H7 (cell line): ENCODE data around the gene BICDL2. TPM values are rescaled to one million over a fixed set of nuclear protein-coding genes. Genes with fewer than 3 reads are reported as not detected.
"Not testable (repeated sequence)": the region's sequence is repeated elsewhere in the genome, so short reads cannot be mapped to it uniquely, and the experiment has no call there.

Source experiments
- DNase-seq: peaks from one replicate; pipeline ENCODE4 v3.0.0; 2012
- H3K27me3 ChIP-seq: 2 replicates; pipeline ENCODE4 v1.6.0; 2011; ENCODE audit warnings: mild to moderate bottlenecking, low read length; ENCODE audit not compliant: control insufficient read depth, insufficient read depth
- H3K36me3 ChIP-seq: replicated peaks from 2 replicates; pipeline ENCODE4 v1.5.1; 2011; ENCODE audit warnings: low read length; ENCODE audit not compliant: control insufficient read depth, insufficient read depth
- H3K4me3 ChIP-seq: 2 replicates; pipeline ENCODE4 v1.5.1; 2011; ENCODE audit warnings: low read depth, mild to moderate bottlenecking, control low read depth, low read length, moderate library complexity; ENCODE audit not compliant: insufficient read depth
- total RNA-seq: library from RNA; depleted of rRNA; stranded (reverse); fragments of >200 nt; shearing (Covaris generic); gene quantifications from 2 replicates; pipeline ENCODE4 v1.2.3, GENCODE V29; 2014

BICDL2 gene
- total RNA-seq, 1 experiment from 2014 or later, result 0.69 TPM

DNA sequence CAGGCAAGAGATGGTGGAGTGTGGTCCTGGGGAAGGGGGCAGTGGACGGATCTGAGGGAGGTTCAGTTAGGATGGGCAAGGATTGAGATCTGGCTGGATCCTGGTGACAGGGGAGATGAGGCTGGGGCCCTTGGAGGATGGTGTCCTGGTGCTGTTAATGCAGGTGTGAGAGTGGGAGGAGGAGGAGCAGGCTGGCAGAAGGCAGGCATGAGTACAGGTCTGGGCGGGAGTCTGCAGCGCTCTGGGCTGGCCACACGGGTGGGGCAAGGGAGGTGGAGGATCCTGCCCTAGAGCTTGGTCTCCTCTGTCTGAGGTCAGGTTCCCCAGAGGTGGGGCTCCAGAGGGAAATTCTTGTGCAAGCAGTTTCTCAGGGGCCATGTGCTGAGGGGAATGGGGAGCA is 35.4 kb upstream of the BICDL2 start:
- DNase-seq, H3K36me3 ChIP-seq, H3K27me3 ChIP-seq, H3K4me3 ChIP-seq: not testable (repeated sequence)

DNA sequence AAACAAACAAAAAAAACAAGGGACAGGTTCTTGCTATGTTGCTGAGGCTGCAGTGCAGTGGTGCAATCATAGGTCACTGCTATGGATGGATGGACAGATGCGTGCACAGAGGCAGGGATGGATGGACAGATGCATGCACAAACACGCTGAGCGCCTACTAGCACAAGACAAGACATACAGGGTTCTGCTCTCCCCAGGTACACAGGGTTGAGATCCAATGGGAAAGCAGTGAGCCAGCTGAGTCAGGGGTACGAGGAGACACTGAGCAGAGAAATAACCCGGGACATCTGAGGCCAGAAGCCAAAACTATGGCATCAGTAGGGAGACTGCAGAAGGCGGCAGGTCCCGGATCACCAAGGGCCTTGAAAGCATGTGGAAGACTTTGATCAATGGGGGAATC is 34.9 kb upstream of the BICDL2 start:
- Histone ChIP-seq H3K4me3 (no peak overlapping the region), H3K27me3 (no peaks in the 10 kb centered on the region), H3K36me3 (no peaks in the 10 kb centered on the region)
- DNase-seq, result no peak

DNA sequence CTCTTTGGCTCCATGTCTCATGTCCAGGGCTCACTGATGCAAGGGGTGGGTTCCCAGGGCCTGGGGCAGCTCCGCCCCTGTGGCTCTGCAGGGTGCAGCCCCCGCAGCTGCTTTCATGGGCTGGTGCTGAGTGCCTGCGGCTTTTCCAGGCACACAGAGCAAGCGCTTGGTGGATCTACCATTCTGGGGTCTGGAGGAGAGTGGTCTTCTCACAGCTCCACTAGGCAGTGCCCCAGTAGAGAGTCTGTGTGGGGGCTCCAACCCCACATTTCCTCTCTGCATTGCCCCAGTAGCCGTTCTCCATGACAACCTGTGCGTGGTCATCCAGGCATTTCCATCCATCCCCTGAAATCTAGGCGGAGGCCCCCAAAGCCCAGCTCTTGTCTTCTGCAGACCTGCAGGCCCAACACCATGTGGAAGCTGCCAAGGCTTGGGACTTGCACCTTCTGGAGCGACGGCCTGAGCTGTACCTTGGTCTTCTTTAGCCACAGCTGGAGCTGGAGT is 33.9 kb upstream of the BICDL2 start:
- Histone ChIP-seq H3K27me3 (no peaks in the 10 kb centered on the region), H3K36me3 (no peaks in the 10 kb centered on the region), H3K4me3 (no peak overlapping the region)
- no peak for DNase-seq

DNA sequence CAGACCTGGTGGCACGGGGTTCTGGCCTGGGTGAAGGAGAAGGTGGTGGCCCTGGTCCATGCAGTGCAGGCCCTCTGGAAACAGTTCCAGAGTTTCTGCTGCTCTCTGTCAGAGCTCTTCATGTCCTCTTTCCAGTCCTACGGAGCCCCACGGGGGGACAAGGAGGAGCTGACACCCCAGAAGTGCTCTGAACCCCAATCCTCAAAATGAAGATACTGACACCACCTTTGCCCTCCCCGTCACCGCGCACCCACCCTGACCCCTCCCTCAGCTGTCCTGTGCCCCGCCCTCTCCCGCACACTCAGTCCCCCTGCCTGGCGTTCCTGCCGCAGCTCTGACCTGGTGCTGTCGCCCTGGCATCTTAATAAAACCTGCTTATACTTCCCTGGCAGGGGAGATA is 32.4 kb upstream of the BICDL2 start:
- H3K27me3 ChIP-seq, DNase-seq, H3K36me3 ChIP-seq: not testable (repeated sequence)

DNA sequence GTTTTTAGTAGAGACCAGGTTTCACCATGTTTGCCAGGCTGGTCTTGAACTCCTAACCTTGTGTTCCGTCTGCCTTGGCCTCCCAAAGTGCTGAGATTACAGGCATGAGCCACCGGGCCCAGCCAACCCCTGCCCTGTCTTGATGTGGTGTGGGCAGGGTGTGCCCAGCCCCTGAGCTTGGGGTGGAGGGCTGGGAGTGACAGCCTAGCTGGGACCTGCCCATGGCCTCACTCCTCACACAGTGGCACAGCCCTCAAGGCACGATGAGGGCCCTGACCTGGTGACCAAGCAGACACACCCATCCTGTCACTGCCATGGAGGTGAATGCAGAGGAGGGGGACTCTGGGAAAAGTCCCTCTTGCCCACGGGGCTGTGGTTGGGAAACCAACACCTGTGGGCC is 31.7 kb upstream of the BICDL2 start:
- Histone ChIP-seq H3K27me3 (no peaks in the 10 kb centered on the region), H3K4me3 (no peak overlapping the region), H3K36me3 (no peaks in the 10 kb centered on the region)
- DNase-seq, result no peak

More for the DNA sequence above, 32.4 kb upstream of the BICDL2 start:
- H3K4me3 ChIP-seq, result not testable (repeated sequence)

DNA sequence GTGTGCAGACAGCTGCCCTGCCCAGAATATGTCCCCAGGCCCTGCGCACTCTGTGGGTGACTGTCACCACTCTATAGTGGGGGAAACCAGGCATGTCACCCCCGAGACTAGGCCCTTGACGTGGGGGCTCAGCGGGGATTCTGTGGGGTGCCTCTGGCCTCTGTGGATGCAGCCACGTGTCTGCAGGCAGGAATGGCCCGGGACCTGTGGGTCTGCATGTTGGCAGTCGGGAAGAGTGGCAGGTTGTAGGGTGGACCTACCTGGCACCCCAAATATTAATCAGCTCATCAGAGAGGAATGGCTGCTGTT is 29.6 kb upstream of the BICDL2 start:
- H3K36me3 ChIP-seq, result no peaks in the 10 kb centered on the region
- no peak for DNase-seq
- no peaks in the 10 kb centered on the region for H3K27me3 ChIP-seq
- no peak overlapping the region for H3K4me3 ChIP-seq

DNA sequence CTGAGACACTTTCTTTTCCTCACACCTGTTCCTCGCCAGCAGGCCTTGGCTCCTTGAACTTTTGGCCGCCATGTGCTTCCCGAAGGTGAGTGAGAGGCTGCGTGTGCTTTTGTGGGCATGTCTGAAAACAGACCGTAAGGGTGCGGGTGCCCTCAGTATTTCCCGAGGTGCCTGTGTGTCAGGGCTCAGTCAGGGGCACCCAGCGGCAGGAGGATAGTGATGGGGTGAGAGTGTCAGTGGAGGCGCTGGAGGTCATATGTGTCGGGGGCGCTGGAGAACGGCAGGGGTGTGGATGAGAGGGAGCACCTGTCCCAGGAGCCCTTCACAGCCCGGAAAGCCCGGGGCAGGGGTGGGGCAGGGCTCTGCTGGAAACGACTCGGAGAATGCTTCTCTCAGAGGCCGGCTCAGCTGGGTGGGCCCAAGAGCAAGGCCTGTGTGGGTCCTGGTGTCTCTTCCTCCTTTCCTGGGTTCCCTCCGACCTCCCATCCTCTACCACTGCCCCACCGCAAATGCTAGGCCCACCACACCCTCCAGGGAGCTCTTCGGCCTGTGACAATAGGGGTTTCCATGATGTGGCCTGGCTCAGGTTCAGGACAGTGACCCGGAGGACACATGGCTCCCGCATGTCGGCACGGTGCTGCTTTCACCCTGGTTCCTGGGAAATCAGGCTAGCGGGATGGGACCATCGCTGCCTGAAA is 29.1 kb upstream of the BICDL2 start:
- no peak overlapping the region for H3K4me3 ChIP-seq
- H3K36me3 ChIP-seq, result no peaks in the 10 kb centered on the region
- DNase-seq, result peak; percentile 58
- no peaks in the 10 kb centered on the region for H3K27me3 ChIP-seq

DNA sequence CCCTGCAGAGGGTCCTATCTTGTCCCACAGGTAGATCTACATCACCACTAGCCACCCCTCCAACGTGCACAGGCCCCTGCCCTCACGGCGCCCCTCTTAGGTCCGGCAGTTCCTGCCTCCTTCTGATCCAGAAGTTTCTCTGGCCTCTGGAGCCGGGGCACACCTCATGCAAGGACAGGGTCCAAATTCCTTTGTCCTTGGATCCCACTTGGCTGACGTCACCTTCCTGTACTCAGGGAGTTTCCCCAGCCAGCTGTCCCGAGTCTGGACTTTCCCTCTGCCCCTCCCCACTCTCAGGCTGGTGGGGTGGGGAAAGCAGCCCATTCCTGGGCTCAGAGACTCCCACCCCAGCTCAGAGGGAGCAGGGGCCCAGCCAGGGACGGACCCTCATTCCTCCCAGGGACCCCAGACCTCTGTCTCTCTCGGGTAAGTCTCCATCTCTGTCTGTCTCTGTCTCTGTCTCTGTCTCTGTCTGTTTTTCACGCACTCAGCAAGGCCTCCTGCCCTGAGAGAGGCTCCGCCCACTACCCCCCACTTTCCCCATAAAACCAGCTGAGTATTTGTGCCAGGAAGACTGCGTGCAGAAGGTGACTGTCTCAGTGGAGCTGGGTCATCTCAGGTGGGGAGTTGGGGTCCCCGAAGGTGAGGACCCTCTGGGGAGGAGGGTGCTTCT is 28.5 kb upstream of the BICDL2 start, which contains the start of gene IL32:
IL32 (plus strand) TSS at position 572 of the 673 bp plus-strand sequence. CDS start 172 bp downstream, outside the sequence.
- DNase-seq, result peak; percentile 74
- no peak within 1 kb of the TSS for H3K4me3 ChIP-seq
- no peaks in the 10 kb centered on the region for H3K27me3 ChIP-seq
- no peaks in the 10 kb centered on the region for H3K36me3 ChIP-seq

DNA sequence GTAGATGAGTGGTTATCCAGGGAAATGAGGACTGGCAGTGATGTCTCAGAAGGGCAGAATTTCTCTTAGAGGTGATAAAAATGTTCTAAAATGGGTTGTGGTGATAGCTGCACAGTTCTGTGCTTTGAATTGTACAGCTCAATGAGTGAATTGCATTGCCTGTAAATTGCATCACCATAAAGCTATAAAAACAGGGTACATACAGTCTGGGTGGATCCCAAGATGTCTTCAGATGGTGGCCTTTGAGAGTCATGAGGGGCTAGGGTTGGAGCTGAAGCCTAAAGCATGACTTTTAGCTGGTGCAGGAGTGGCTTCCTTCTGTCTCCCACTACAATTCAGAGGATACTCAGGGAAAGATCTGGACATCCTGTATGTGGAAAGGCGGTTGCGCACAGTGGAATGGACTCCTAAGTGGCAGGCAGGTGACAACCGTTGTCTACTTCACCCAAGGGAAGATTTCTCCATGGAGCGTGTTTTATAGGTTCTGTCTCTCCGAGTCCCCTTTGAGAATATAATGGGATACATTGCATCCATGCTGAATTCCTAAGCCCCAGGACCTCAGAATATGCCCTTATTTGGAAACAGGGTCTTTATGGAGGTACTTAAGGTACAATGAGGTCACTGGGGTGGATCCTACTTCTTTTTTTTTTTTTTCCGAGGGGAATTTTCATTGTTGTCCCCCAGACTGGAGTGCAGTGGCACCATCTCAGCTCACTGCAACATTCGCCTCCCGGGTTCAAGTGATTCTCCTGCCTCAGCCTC is 27.1 kb upstream of the BICDL2 start:
- Histone ChIP-seq H3K36me3 (no peaks in the 10 kb centered on the region), H3K27me3 (no peaks in the 10 kb centered on the region)
- no peak for DNase-seq

DNA sequence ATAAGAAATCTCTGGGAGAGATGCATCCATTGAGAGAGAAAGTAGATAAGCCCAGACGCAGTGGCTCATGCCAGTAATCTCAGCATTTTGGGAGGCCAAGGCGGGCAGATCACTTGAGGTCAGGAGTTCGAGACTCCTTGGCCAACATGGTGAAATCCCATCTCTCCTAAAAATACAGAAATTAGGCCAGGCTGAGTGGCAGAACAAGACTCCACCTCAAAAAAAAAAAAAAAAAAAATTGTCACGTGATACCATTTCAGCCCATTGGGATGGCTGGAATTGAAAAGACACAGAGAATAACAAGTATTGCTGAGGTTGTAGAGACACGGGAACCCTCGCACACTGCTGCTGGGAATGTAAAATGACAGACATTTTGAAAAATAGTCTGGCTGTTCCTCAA is 25.8 kb upstream of the BICDL2 start:
- no peak for DNase-seq
- Histone ChIP-seq H3K36me3 (no peaks in the 10 kb centered on the region), H3K4me3 (no peak overlapping the region), H3K27me3 (no peaks in the 10 kb centered on the region)

More for the DNA sequence above, 27.1 kb upstream of the BICDL2 start:
- H3K4me3 ChIP-seq, result no peak overlapping the region

DNA sequence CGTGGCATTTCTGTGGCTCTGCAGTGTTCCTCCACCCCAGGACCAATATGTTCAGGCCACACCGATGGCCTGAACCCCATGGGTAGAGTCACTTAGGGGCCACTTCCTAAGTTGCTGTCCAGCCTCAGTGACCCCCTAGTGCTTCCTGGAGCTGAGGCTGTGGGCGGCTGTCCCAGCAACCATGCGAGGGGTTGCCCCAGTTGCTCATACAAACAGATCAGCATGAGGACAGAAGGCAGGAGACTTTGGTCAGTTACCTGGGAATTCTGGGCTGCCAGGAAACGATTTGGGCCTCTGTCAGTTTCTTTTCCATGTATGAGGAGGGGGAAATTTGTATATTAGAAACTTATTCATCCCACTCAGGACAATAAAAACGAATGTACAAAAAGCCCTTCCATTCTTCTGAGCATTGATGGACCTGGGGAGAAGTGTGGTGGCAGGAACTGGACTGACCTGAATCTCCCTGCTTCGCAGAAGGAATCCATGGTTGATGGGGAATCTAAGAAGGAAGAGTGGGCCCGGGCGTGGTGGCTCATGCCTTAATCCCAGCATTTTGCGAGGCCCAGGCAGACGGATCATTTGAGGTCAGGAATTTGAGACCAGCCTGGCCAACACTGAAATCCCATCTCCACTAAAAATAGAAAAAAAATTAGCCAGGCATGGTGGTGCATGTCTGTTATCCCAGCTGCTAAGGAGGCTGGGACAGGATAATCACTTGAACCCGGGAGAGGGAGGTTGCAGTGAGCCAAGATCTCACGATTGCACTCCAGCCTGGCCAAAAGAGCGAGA is 23.8 kb upstream of the BICDL2 start:
- DNase-seq, result no peak
- Histone ChIP-seq H3K36me3 (no peaks in the 10 kb centered on the region), H3K4me3 (no peak overlapping the region), H3K27me3 (no peaks in the 10 kb centered on the region)

DNA sequence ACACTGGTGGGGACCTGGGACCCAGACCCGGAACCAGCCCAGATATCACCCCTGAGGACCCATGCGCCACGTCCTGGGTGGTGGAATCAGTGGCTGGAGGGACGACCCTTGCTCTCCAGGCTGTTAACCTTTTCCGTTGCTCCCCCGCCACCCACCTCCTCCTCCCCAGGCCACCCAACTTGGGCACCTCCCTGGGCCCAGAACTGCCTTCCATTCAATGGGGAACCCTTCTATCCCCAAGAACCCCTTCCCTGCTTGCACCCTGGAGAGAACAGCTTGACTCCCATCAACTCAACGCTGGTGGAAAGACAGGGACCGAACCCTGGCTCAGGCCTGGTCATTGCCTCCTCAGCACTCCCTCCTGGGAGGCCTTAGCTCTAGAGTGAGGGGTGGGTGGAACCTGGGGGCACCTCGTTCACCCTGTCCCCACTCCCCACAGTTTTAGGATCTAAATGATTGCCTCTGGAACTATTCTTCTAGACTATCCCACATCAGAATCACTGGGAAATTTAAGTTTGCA is 23.0 kb upstream of the BICDL2 start:
- Histone ChIP-seq H3K27me3 (no peaks in the 10 kb centered on the region), H3K4me3 (peak overlapping the region; percentile 64), H3K36me3 (no peaks in the 10 kb centered on the region)
- peak; percentile 51 for DNase-seq

DNA sequence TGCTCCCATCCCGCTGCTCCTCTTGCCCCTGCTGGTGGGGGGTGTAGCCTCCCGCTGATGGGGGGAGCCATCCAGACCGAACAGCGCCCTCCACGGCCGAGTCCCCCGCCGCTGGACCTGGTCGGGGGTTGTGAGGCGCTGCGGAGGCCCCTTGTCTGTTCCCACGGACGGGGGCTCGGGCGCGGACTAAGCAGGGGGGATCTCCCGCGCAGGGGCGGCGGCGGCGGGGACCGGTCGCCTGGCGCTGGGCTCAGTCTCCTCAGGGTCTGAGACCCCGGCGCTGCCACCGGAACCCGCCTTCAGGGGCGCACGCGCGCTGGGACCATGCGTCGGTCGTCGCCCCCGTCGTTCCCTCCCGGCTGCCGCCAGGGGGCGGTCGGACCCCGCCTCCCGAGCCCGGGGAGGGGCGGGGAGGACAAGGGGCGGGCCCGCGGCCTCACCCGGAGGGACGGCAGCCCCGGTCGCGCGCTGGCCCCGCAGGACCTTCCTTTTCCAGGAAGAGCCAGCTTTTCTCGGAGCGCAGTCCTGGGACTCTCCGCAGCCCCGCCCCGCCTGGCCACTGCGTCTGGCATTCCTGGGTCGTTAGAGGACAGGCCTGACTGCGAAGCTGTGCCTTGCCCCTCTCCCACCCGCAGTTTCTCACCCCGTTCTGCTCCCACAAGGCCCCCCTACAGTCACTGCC is 22.4 kb upstream of the BICDL2 start:
- DNase-seq, result peak; percentile 100
- Histone ChIP-seq H3K36me3 (no peaks in the 10 kb centered on the region), H3K27me3 (no peaks in the 10 kb centered on the region), H3K4me3 (peak overlapping the region; percentile 64)
